ENCODE measurements around the gene ELMO1. TPM values are rescaled to one million over a fixed set of nuclear protein-coding genes. Genes with fewer than 3 reads are reported as not detected.

The ELMO1 gene
- total and polyA plus RNA-seq, 2 of the 13 experiments (the other 11 are each of a cell fraction or from before 2014, with no cell fraction given) = 0.11 to 0.17 TPM

DNA sequence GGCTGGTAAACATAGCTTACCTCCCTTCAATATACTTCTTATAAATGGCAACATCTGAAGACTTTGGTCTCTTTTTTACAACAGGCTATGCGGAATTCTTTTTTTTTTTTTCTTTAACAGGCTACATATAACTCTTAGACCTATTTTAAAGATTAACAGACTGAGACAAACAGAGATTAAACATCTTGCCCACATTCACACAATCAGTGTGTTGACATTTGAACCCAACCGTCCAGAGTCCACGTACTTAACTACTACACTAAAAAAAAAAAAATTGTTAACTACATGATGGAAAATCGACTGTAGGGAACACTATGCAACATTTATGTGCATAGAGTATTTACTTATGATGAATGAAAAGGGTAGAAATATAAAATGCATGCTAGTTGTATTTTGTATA is 298.5 kb downstream of the ELMO1 start (continued):
- TF ChIP-seq HMG20B (CRISPR knock-in tag; conservative IDR thresholded peaks at IDR 0.05) (no peak), RAD21 (CRISPR knock-in tag; IDR thresholded peaks at IDR 0.05) (no peak), ZNF772 (CRISPR knock-in tag; IDR thresholded peaks at IDR 0.05) (no peak), ZNF780A (CRISPR knock-in tag; IDR thresholded peaks at IDR 0.05) (no peak), CREB1 (IDR thresholded peaks at IDR 0.05) (no peak), CREB1 (CRISPR knock-in tag; IDR thresholded peaks at IDR 0.05) (no peak), ZNF205 (CRISPR knock-in tag; IDR thresholded peaks at IDR 0.05) (no peak), HDAC2 (CRISPR knock-in tag; IDR thresholded peaks at IDR 0.05) (peak; percentile 42; the same call in 1 of the 2 replicates), ZBTB42 (CRISPR knock-in tag; IDR thresholded peaks at IDR 0.05) (no peak), ZNF232 (CRISPR knock-in tag; IDR thresholded peaks at IDR 0.05; ENCODE audit: borderline replicate concordance) (no peak), RFX1 (IDR thresholded peaks at IDR 0.05) (no peak), TAF15 (IDR thresholded peaks at IDR 0.05; ENCODE audit: low read depth, low read length, poor library complexity, severe bottlenecking) (no peak), BCL6 (CRISPR knock-in tag; IDR thresholded peaks at IDR 0.05) (peak; percentile 25; the same call in 1 of the 2 replicates), LBX2 (CRISPR knock-in tag; IDR thresholded peaks at IDR 0.05; ENCODE audit: borderline replicate concordance) (no peak)
- TF ChIP-seq, protein P1, sequence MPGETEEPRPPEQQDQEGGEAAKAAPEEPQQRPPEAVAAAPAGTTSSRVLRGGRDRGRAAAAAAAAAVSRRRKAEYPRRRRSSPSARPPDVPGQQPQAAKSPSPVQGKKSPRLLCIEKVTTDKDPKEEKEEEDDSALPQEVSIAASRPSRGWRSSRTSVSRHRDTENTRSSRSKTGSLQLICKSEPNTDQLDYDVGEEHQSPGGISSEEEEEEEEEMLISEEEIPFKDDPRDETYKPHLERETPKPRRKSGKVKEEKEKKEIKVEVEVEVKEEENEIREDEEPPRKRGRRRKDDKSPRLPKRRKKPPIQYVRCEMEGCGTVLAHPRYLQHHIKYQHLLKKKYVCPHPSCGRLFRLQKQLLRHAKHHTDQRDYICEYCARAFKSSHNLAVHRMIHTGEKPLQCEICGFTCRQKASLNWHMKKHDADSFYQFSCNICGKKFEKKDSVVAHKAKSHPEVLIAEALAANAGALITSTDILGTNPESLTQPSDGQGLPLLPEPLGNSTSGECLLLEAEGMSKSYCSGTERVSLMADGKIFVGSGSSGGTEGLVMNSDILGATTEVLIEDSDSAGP (CRISPR knock-in tag; IDR thresholded peaks at IDR 0.05; ENCODE audit: borderline replicate concordance) = no peak
- TF ChIP-seq, protein P2, sequence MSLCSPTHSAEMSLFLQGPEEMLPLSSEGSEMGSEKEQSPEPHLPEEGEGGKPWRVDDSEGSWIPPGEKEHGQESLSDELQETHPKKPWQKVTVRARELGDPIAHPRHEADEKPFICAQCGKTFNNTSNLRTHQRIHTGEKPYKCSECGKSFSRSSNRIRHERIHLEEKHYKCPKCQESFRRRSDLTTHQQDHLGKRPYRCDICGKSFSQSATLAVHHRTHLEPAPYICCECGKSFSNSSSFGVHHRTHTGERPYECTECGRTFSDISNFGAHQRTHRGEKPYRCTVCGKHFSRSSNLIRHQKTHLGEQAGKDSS (CRISPR knock-in tag; IDR thresholded peaks at IDR 0.05; ENCODE audit: borderline replicate concordance, low read depth) = no peak
- TF ChIP-seq, protein P3, sequence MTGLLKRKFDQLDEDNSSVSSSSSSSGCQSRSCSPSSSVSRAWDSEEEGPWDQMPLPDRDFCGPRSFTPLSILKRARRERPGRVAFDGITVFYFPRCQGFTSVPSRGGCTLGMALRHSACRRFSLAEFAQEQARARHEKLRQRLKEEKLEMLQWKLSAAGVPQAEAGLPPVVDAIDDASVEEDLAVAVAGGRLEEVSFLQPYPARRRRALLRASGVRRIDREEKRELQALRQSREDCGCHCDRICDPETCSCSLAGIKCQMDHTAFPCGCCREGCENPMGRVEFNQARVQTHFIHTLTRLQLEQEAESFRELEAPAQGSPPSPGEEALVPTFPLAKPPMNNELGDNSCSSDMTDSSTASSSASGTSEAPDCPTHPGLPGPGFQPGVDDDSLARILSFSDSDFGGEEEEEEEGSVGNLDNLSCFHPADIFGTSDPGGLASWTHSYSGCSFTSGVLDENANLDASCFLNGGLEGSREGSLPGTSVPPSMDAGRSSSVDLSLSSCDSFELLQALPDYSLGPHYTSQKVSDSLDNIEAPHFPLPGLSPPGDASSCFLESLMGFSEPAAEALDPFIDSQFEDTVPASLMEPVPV (CRISPR knock-in tag; IDR thresholded peaks at IDR 0.05) = no peak
- TF ChIP-seq, protein P4, sequence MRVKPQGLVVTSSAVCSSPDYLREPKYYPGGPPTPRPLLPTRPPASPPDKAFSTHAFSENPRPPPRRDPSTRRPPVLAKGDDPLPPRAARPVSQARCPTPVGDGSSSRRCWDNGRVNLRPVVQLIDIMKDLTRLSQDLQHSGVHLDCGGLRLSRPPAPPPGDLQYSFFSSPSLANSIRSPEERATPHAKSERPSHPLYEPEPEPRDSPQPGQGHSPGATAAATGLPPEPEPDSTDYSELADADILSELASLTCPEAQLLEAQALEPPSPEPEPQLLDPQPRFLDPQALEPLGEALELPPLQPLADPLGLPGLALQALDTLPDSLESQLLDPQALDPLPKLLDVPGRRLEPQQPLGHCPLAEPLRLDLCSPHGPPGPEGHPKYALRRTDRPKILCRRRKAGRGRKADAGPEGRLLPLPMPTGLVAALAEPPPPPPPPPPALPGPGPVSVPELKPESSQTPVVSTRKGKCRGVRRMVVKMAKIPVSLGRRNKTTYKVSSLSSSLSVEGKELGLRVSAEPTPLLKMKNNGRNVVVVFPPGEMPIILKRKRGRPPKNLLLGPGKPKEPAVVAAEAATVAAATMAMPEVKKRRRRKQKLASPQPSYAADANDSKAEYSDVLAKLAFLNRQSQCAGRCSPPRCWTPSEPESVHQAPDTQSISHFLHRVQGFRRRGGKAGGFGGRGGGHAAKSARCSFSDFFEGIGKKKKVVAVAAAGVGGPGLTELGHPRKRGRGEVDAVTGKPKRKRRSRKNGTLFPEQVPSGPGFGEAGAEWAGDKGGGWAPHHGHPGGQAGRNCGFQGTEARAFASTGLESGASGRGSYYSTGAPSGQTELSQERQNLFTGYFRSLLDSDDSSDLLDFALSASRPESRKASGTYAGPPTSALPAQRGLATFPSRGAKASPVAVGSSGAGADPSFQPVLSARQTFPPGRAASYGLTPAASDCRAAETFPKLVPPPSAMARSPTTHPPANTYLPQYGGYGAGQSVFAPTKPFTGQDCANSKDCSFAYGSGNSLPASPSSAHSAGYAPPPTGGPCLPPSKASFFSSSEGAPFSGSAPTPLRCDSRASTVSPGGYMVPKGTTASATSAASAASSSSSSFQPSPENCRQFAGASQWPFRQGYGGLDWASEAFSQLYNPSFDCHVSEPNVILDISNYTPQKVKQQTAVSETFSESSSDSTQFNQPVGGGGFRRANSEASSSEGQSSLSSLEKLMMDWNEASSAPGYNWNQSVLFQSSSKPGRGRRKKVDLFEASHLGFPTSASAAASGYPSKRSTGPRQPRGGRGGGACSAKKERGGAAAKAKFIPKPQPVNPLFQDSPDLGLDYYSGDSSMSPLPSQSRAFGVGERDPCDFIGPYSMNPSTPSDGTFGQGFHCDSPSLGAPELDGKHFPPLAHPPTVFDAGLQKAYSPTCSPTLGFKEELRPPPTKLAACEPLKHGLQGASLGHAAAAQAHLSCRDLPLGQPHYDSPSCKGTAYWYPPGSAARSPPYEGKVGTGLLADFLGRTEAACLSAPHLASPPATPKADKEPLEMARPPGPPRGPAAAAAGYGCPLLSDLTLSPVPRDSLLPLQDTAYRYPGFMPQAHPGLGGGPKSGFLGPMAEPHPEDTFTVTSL (CRISPR knock-in tag; IDR thresholded peaks at IDR 0.05; ENCODE audit: borderline replicate concordance) = peak; percentile 69; the same call in 1 of the 2 replicates
- TF ChIP-seq, protein P5, sequence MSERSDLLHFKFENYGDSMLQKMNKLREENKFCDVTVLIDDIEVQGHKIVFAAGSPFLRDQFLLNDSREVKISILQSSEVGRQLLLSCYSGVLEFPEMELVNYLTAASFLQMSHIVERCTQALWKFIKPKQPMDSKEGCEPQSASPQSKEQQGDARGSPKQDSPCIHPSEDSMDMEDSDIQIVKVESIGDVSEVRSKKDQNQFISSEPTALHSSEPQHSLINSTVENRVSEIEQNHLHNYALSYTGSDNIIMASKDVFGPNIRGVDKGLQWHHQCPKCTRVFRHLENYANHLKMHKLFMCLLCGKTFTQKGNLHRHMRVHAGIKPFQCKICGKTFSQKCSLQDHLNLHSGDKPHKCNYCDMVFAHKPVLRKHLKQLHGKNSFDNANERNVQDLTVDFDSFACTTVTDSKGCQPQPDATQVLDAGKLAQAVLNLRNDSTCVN (CRISPR knock-in tag; IDR thresholded peaks at IDR 0.05; ENCODE audit: borderline replicate concordance) = no peak

All from HepG2 (cell line).